ENCODE data around the gene KRTAP24-1.

KRTAP24-1 gene

GRCh38 chr21:30238168-30238567 lies 44.6 kb downstream of the KRTAP24-1 start:
- H3K4me3 ChIP-seq (ENCODE audit: low read length) = no peak overlapping the region
- H3K36me3 ChIP-seq (replicated peaks; ENCODE audit: low read depth, low read length) = no peaks in the 10 kb centered on the region
- no peak overlapping the region for H3K27ac ChIP-seq (ENCODE audit: low read length)
- H3K9me3 ChIP-seq (ENCODE audit: insufficient read depth, low read length) = no peaks in the 10 kb centered on the region
- H3K9ac ChIP-seq (ENCODE audit: low read length) = no peak overlapping the region
- TF ChIP-seq, protein P1, sequence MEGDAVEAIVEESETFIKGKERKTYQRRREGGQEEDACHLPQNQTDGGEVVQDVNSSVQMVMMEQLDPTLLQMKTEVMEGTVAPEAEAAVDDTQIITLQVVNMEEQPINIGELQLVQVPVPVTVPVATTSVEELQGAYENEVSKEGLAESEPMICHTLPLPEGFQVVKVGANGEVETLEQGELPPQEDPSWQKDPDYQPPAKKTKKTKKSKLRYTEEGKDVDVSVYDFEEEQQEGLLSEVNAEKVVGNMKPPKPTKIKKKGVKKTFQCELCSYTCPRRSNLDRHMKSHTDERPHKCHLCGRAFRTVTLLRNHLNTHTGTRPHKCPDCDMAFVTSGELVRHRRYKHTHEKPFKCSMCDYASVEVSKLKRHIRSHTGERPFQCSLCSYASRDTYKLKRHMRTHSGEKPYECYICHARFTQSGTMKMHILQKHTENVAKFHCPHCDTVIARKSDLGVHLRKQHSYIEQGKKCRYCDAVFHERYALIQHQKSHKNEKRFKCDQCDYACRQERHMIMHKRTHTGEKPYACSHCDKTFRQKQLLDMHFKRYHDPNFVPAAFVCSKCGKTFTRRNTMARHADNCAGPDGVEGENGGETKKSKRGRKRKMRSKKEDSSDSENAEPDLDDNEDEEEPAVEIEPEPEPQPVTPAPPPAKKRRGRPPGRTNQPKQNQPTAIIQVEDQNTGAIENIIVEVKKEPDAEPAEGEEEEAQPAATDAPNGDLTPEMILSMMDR (IDR thresholded peaks at IDR 0.05; ENCODE audit: low read depth, low read length) = no peak
- TF ChIP-seq EZH2phosphoT487 (IDR thresholded peaks at IDR 0.05; ENCODE audit: low read depth) = no peak
- H4K20me1 ChIP-seq (ENCODE audit: insufficient read depth, low read length) = no peaks in the 10 kb centered on the region
- H3K27me3 ChIP-seq (ENCODE audit: low read depth, low read length) = no peaks in the 10 kb centered on the region
- H3K79me2 ChIP-seq (ENCODE audit: low read length) = no peaks in the 10 kb centered on the region
- no peak overlapping the region for H2AFZ ChIP-seq (ENCODE audit: low read depth, low read length)
- H3K4me2 ChIP-seq (ENCODE audit: low read length) = no peak overlapping the region
- H3K4me1 ChIP-seq (ENCODE audit: low read length) = no peaks in the 10 kb centered on the region

- Histone ChIP-seq H3K4me2 (ENCODE audit: low read length) (no peak overlapping the region), H3K9ac (ENCODE audit: low read length) (no peak overlapping the region), H3K9me3 (ENCODE audit: insufficient read depth, low read length) (no peaks in the 10 kb centered on the region), H3K36me3 (replicated peaks; ENCODE audit: low read depth, low read length) (no peaks in the 10 kb centered on the region), H3K4me3 (ENCODE audit: low read length) (no peak overlapping the region), H2AFZ (ENCODE audit: low read depth, low read length) (no peak overlapping the region), H3K79me2 (ENCODE audit: low read length) (no peaks in the 10 kb centered on the region), H4K20me1 (ENCODE audit: insufficient read depth, low read length) (no peaks in the 10 kb centered on the region), H3K27me3 (ENCODE audit: low read depth, low read length) (no peaks in the 10 kb centered on the region), H3K27ac (ENCODE audit: low read length) (no peak overlapping the region), H3K4me1 (ENCODE audit: low read length) (no peaks in the 10 kb centered on the region)
- TF ChIP-seq, protein P1 (IDR thresholded peaks at IDR 0.05; ENCODE audit: low read depth, low read length) = no peak
- no peak for TF ChIP-seq EZH2phosphoT487 (IDR thresholded peaks at IDR 0.05; ENCODE audit: low read depth)
Observed at GRCh38 chr21:30234643-30235042, 48.1 kb downstream of the KRTAP24-1 start.

DNA sequence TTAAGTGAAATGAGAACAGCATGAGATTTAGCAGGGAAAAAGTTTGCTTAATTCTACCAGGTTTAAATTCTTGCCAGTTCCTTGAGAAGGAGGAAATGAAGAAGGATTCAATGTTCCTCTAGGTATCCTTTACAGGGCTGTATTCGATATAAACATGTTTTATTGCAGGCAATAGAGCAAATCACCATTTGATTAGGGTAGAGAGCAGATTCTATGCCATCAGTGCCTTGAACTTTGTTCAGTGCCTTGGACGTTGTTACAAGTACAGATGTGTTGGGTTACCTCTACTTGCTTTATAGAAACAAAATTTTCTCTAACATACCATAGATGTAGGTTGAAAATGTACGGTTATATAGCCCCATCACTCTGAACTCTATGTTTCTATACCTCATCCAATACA lies 48.7 kb downstream of the KRTAP24-1 start:
- H3K79me2 ChIP-seq (ENCODE audit: low read length) = no peaks in the 10 kb centered on the region
- H3K4me3 ChIP-seq (ENCODE audit: low read length) = no peak overlapping the region
- H4K20me1 ChIP-seq (ENCODE audit: insufficient read depth, low read length) = no peaks in the 10 kb centered on the region
- H3K36me3 ChIP-seq (replicated peaks; ENCODE audit: low read depth, low read length) = no peaks in the 10 kb centered on the region
- H3K4me2 ChIP-seq (ENCODE audit: low read length) = no peak overlapping the region
- no peak overlapping the region for H2AFZ ChIP-seq (ENCODE audit: low read depth, low read length)
- H3K27ac ChIP-seq (ENCODE audit: low read length) = no peak overlapping the region
- H3K27me3 ChIP-seq (ENCODE audit: low read depth, low read length) = no peaks in the 10 kb centered on the region
- H3K4me1 ChIP-seq (ENCODE audit: low read length) = no peaks in the 10 kb centered on the region
- TF ChIP-seq, protein P1 (IDR thresholded peaks at IDR 0.05; ENCODE audit: low read depth, low read length) = no peak
- no peak for TF ChIP-seq EZH2phosphoT487 (IDR thresholded peaks at IDR 0.05; ENCODE audit: low read depth)
- no peaks in the 10 kb centered on the region for H3K9me3 ChIP-seq (ENCODE audit: insufficient read depth, low read length)
- no peak overlapping the region for H3K9ac ChIP-seq (ENCODE audit: low read length)

DNA sequence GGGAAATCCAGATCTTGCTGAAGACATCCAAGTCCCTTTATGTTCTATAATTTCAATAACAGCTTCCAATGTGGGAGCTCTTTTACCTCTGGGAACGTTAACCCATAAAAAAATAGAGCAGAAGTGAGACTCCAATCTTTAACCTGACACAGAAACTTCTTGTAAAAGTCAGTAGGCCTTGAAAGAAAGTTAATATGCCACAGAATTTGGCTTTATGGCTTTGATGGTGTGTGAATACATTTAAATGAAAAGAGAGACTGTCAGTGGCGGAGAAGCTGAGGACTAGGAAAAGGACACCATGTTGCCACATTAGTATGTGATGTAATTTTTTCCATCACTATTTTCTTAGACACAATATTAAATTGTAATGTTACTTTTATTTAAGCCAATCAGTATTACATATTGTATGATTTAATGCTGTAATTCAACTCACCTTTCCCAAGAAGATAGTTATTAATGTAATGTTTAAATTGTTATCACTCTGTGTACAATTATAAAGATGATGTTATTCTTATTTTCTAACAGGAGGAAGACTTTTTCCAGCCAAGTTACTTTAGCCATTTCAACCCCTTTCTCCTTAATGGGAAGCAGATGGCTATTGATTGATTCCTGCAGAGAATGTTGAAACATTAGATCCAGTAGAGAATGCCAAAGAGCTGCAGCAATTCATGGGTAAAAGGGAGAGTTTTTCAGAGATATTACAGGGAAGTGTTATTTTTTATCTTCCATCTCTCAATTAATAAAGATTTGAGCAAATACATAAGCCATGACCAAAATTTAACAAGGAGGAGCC lies 49.3 kb downstream of the KRTAP24-1 start:
- no peaks in the 10 kb centered on the region for H4K20me1 ChIP-seq (ENCODE audit: insufficient read depth, low read length)
- H3K36me3 ChIP-seq (replicated peaks; ENCODE audit: low read depth, low read length) = no peaks in the 10 kb centered on the region
- no peaks in the 10 kb centered on the region for H3K79me2 ChIP-seq (ENCODE audit: low read length)
- H3K4me1 ChIP-seq (ENCODE audit: low read length) = no peaks in the 10 kb centered on the region
- no peaks in the 10 kb centered on the region for H3K9me3 ChIP-seq (ENCODE audit: insufficient read depth, low read length)
- H3K27me3 ChIP-seq (ENCODE audit: low read depth, low read length) = no peaks in the 10 kb centered on the region
- TF ChIP-seq EZH2phosphoT487 (IDR thresholded peaks at IDR 0.05; ENCODE audit: low read depth) = no peak
- TF ChIP-seq, protein P1 (IDR thresholded peaks at IDR 0.05; ENCODE audit: low read depth, low read length) = no peak
- no peak overlapping the region for H2AFZ ChIP-seq (ENCODE audit: low read depth, low read length)
- H3K4me3 ChIP-seq (ENCODE audit: low read length) = no peak overlapping the region
- H3K4me2 ChIP-seq (ENCODE audit: low read length) = no peak overlapping the region
- H3K27ac ChIP-seq (ENCODE audit: low read length) = no peak overlapping the region
- H3K9ac ChIP-seq (ENCODE audit: low read length) = no peak overlapping the region

Measured in OCI-LY3 (cell line).